Stimulated activated CD4-positive, alpha-beta T cell treated with anti-CD3 and anti-CD28 coated beads, Interleukin-15, amount 100 ng/mL, for 1 hour (primary cell): ENCODE data around the gene CELF1.

Experiments
- DNase-seq, 2 donors: peaks; one replicate each; pipeline ENCODE4 v3.0.0-alpha.2; 2020; ENCODE audit warnings: low read depth in 1 of 2, low spot score in 1 of 2

CELF1 gene

DNA sequence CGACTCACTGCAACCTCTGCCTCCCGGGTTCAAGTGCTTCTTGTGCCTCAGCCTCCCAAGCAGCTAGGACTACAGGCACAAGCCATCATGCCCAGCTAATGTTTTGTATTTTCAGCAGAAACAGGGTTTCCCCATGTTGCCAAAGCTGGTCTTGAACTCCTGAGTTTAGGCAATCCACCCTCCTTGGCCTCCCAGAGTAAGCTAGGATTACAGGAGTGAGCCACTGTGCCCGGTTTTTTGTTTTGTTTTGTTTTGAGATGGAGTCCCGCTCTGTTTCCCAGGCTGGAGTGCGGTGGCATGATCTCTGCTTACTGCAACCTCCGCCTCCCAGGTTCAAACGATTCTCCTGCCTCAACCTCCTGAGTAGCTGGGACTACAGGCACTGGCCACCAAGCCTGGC lies 41.0 kb downstream of the CELF1 start:
- DNase-seq, result no peak

DNA sequence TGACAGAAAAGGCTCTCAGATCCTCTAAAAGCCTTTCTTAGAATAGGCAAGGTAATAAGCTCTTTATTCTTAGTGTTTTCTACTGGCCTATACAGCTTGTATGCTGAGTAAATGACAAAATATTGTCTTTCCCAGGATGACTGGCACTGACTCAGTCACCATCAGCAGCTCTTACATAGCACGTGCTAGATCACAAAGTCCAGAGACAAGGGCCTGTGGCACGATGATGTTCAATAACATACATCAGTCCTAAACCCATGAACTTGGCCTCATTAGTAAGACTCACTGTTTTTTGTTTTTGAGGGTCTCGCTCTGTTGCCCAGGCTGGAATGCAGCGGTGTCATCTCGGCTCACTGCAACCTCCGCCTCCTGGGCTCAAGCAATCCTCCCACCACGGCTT lies 42.7 kb downstream of the CELF1 start:
- DNase-seq, result no peak

DNA sequence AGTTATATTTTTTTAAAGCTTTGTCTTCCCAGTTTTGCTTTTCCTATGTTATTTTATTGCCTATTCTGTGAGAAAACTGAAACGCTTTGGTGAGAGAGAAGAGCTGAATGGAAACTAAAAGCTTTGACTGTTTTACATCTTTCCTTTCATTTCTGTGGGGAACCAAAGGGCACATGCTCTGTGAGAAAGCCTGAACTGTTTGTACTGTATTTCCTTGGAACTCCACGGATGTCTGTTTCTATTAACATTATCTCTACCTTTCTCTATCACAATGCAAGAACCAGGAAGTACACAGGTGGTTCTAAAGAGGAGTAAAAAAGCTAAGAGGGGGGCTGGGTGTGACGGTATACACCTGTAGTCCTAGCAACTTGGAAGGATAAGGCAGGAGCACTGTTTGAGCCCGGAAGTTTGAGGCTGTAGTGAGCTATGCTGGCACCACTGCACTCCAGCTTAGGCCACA lies 43.8 kb downstream of the CELF1 start:
- DNase-seq, result no peak

- DNase-seq, result no peak
These were observed 44.5 kb downstream of the CELF1 start for GRCh38 chr11:47508240-47508957.

GRCh38 chr11:47507563-47508239 lies 45.2 kb downstream of the CELF1 start:
- DNase-seq, result no peak

DNA sequence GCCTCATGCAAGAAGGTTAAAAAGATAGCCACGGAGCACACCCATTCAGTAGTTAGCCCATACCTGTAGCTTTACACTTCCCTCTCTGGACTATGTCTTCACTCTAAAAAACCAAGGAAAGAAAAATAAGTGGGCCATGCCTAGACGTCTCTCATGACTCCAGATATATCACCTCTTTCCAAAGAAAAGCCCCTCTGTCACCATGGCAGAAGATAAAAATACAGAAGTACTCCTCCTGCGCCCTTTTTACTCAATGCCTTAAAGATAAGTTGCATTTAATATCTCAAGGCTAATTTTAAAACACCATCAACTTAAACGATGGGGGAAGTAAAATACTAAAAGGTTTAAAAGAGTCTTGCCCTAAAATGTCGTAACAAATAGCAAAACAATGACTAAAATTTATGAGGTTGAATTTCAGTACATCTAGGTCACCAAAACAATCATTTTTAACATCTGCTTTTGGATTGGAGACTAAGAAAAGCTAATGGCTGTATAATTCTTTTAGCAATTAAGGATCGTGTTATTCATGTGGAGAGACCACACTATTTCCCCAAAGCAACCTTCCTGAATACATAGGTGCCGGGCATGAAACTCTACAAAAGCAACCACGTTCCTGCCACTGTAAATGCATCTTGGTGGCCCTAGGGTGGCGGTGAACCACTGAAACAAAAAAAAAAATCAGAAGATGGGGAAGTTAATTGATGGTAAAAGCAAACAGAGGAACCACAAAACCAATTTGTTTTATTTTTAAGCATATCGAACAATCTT lies 46.0 kb downstream of the CELF1 start:
- no peak for DNase-seq

- no peak for DNase-seq
These were observed 46.6 kb downstream of the CELF1 start for GRCh38 chr11:47506373-47506772.

- DNase-seq, result no peak
These were observed 48.0 kb downstream of the CELF1 start for GRCh38 chr11:47504910-47505309.

DNA sequence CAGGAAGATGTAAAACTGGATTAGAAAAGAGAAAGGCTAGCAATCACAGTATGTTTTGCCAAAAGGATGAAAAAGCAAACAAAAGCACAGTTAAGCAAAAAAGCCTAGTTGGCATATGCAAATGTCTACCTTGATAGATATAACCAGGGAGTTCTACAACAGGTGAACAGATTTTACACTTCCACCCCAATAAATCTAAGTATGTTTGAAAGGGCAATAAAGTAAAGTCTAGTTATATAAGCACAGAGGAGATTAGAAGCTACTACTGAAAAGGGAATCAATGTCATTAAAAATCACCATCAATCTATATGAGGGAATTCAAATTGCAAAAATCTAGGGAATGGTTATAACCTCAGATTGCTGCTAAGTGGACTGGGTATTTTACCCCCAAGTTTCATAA lies 49.7 kb downstream of the CELF1 start:
- no peak for DNase-seq

GRCh38 chr11:47502767-47503166 lies 50.2 kb downstream of the CELF1 start:
- no peak for DNase-seq

- no peak for DNase-seq
These were observed 51.8 kb downstream of the CELF1 start for GRCh38 chr11:47501101-47501500.

DNA sequence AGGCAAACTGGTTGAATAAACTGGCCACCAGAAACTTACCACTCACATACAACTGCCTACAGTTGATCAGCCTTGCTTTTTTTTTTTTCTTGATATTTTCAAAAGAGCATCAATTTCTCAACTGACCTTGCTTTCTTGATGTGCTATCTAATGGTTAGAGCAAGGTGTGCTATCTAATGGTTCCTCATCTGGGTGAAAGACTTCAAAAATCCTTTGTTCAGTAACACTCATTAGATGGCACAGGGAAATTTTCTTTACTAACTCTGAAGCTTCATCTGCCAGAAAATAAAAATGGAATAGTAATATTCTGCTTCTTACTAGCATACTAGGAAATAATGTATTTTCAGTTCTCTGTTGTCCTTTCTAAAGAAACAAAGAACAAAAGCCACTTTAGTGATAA lies 52.8 kb downstream of the CELF1 start:
- DNase-seq, result no peak

- no peak for DNase-seq
These were observed 53.3 kb downstream of the CELF1 start for GRCh38 chr11:47499614-47500013.

DNA sequence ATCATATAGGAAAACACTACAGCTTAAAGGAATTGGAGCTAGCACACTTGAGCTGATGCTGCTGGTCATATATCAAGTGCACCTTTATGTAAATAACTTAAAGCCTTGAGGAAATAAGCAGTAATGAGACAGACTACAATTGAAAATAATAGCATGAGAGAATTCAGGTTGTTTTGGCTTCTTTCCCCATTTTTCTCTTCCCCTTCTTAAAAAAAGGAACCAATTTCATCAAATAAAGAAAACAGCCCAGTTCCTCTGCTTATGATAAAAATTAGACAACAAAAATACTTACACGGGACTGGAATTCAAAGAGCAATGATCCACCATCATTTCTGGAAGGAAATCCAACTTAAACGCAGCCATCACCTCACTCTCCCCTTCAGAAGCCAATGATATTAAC lies 53.8 kb downstream of the CELF1 start:
- DNase-seq, result no peak

DNA sequence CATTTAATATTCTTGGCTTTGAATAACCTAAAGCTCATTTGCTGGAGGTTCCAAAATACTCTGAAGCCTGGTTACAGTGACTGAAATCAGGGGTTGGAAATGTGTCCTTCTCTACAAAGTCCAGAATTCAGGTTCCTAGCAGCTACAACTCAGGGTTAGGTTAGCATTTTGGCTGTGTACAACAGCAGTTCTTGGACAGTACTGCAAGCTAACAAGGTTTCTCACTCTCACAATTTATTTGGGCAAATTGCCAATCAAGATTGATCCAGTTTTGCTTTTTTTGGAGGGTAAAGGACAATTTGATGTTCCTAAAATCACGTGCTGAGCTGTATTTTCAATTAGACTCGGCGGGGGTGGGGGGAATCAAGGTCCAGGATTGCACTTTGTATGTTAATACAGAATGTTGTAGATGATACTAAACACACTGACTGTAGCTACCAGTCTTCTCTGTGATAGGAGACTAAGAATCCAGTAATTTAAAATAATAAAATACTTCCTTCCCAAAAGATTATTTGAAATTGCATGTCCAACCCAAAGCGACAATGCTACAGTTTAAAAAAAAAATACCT lies 54.3 kb downstream of the CELF1 start:
- no peak for DNase-seq

- no peak for DNase-seq
These were observed 54.8 kb downstream of the CELF1 start for GRCh38 chr11:47498149-47498548.

DNA sequence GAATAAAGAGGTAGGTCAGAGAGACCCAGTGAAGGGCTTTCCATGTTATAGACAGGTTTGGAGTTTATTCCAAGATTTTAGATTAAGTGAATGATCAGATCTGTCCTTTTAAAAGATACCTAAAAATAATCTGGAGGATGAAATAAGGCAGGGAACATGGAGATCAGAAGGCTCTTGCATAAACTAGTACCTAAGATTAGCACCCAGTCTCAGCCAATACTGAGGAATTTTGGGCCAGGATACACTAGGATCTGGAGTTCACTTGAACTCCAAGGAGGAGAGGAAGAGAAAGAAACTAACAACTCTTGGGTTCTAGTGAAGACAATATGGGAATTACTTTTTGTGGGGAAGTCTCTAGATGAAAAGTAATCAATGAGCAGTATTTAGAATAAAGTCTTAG lies 56.1 kb downstream of the CELF1 start:
- no peak for DNase-seq

DNA sequence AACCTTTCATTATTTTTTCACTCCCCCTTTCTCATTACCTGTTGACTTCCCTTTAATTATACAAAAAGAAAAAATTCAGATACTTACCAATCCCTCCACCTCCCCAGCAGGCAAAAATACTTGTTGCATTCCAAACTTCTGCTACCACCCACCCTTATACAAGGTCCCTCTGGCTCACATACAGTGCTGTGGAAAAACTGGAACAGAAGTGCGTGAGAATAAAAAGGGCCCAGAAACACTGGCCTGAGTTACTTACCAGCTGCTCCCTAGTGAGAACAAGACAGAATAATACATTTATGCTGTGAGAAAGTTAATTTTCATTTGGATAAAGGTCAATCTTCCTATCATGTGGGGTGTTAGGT lies 57.1 kb downstream of the CELF1 start:
- DNase-seq, result no peak

DNA sequence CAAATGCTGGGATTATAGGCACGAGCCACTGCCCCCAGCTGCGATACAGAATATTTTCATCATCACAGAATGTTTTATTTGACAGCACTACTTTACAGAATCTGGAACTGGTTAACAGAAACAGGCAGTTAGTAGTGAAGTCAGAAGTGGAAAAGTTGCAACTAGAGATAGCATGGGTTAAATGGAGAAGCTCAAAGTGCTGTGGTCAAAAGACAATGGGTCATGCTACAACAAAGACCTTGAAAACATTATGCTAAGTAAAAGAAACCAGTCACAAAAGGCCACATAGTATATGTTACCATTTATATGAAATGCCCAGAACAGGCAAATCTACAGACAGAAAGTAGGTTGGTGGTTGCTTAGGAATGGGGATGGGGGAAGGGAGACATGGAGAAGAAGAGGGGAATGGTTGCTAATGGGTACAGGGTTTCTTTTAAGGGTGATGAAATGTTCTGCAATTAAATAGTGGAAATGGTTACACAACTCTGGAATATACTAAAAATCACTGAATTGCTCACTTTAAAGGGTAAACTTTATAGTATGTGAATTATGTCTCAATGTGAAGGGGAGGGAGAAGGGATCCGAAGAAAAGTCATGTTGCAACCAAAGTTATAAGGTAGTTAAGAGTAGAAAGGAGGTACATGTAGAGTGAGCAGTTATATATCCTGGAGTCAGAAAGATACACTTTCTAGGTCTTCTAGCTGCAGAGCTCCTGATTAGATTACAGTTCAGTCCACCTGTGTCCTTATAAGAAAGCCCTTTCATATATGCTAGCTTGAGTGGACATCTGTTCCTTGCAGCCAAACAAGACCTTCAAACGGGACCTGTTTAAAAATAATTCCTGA lies 57.7 kb downstream of the CELF1 start:
- DNase-seq, result no peak

- no peak for DNase-seq
These were observed 63.6 kb downstream of the CELF1 start for GRCh38 chr11:47489395-47489755.
